GM18870 (cell line): ENCODE results near the gene ANXA10.
"Not testable (repeated sequence)": the region's sequence is repeated elsewhere in the genome, so short reads cannot be mapped to it uniquely, and the experiment has no call there.

Experiments used
- ATAC-seq: cut with Tn5 transposase; IDR thresholded peaks from one replicate; pipeline ENCODE4 v1.9.1; 2021; ENCODE audit warnings: moderate library complexity; ENCODE audit not compliant: unreplicated experiment

Gene ANXA10

GRCh38 chr4:168092176-168092712, at the start of gene ANXA10:
ANXA10 (plus strand) TSS chr4:168092537; CDS start chr4:168092701, 164 bp downstream.
- ATAC-seq, result no peak

- ATAC-seq, result no peak
Measured at GRCh38 chr4:168045354-168045753, 47.0 kb upstream of the ANXA10 start.

GRCh38 chr4:168050002-168050401, 42.3 kb upstream of the ANXA10 start:
- ATAC-seq, result no peak

GRCh38 chr4:168051526-168051925, 40.8 kb upstream of the ANXA10 start:
- ATAC-seq, result no peak

GRCh38 chr4:168057412-168057811, 34.9 kb upstream of the ANXA10 start:
- ATAC-seq, result peak; percentile 94

GRCh38 chr4:168059251-168059650, 33.1 kb upstream of the ANXA10 start:
- ATAC-seq, result no peak

GRCh38 chr4:168063031-168063430, 29.3 kb upstream of the ANXA10 start:
- no peak for ATAC-seq

GRCh38 chr4:168070903-168071302, 21.4 kb upstream of the ANXA10 start:
- no peak for ATAC-seq

GRCh38 chr4:168071304-168071703, 21.0 kb upstream of the ANXA10 start:
- no peak for ATAC-seq

GRCh38 chr4:168074861-168075260, 17.5 kb upstream of the ANXA10 start:
- no peak for ATAC-seq

- ATAC-seq, result peak; percentile 82
Measured at GRCh38 chr4:168076989-168077725, 15.2 kb upstream of the ANXA10 start.

GRCh38 chr4:168077726-168078239, 14.6 kb upstream of the ANXA10 start:
- ATAC-seq, result no peak

GRCh38 chr4:168082379-168082778, 10.0 kb upstream of the ANXA10 start:
- ATAC-seq, result no peak

- no peak for ATAC-seq
Measured at GRCh38 chr4:168095776-168096406, 3.6 kb downstream of the ANXA10 start.

GRCh38 chr4:168096407-168096784, 4.1 kb downstream of the ANXA10 start:
- ATAC-seq, result no peak

- no peak for ATAC-seq
Measured at GRCh38 chr4:168097161-168097560, 4.8 kb downstream of the ANXA10 start.

GRCh38 chr4:168098248-168098717, 5.9 kb downstream of the ANXA10 start:
- no peak for ATAC-seq

- no peak for ATAC-seq
Measured at GRCh38 chr4:168099195-168099594, 6.9 kb downstream of the ANXA10 start.

GRCh38 chr4:168101026-168101425, 8.7 kb downstream of the ANXA10 start:
- no peak for ATAC-seq

GRCh38 chr4:168102403-168102802, 10.1 kb downstream of the ANXA10 start:
- no peak for ATAC-seq

GRCh38 chr4:168109527-168109926, 17.2 kb downstream of the ANXA10 start:
- ATAC-seq, result no peak

- ATAC-seq, result not testable (repeated sequence)
Measured at GRCh38 chr4:168113059-168113458, 20.7 kb downstream of the ANXA10 start.
